Epithelial cell of esophagus (primary cell): ENCODE data around the gene STMN1.

Experiments
- DNase-seq: peaks from one replicate; pipeline ENCODE4 v3.0.0; 2010; ENCODE audit warnings: low read depth
- H3K4me3 ChIP-seq: 2 replicates; pipeline ENCODE4 v1.5.1; 2011; ENCODE audit warnings: mild to moderate bottlenecking, low read length, control low read depth
- CTCF ChIP-seq: IDR thresholded peaks from 2 replicates; pipeline ENCODE4 v1.5.1; 2011; ENCODE audit warnings: low read depth, mild to moderate bottlenecking, low read length, control low read depth, inconsistent platforms; ENCODE audit not compliant: insufficient read depth; ENCODE audit errors: missing control alignments

The STMN1 gene

GRCh38 chr1:25854554-25854953 is 51.7 kb downstream of the STMN1 start:
- no peak for DNase-seq

More at GRCh38 chr1:25854554-25854953, 51.7 kb downstream of the STMN1 start:
- no peak for TF ChIP-seq CTCF
- H3K4me3 ChIP-seq, result no peak overlapping the region
